ENCODE data around the gene GPR162.

GPR162 gene

DNA sequence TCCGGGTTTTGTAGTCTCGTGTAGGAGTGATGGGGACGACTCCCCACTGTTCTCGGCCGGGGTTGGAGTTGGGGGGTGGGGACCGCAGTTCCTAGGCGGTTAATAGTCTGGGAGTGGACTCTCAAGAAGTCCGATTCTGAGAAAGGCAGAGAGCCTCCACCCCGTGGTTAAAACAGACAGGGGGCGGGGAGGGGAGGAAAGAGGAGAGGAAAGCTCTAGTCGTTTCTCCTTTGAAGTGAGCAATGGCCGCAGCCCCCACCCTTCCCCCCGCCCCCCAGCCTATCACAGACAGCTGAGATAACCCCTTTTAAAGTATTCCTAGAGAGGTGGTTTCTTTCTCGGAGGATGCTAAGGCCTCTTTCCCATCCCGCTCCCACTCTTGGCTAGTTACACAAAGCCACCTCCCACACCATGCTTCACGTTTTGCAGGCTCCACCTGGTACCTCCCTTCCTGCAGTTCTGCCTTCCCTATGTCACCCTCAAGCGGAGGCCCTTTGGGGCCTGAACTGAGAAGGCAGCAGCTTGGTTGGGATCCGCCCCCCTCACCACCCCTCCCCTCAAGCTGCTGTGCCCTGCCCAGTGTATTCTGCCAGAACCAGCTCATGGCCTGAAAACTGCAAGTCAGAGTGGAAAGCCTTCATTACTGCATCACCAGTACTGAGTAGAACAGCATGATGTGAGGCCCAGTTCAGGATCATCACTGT is 31.2 kb downstream of the GPR162 start:
- TF ChIP-seq, protein P1, sequence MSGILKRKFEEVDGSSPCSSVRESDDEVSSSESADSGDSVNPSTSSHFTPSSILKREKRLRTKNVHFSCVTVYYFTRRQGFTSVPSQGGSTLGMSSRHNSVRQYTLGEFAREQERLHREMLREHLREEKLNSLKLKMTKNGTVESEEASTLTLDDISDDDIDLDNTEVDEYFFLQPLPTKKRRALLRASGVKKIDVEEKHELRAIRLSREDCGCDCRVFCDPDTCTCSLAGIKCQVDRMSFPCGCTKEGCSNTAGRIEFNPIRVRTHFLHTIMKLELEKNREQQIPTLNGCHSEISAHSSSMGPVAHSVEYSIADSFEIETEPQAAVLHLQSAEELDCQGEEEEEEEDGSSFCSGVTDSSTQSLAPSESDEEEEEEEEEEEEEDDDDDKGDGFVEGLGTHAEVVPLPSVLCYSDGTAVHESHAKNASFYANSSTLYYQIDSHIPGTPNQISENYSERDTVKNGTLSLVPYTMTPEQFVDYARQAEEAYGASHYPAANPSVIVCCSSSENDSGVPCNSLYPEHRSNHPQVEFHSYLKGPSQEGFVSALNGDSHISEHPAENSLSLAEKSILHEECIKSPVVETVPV (CRISPR knock-in tag; IDR thresholded peaks at IDR 0.05), result no peak
- TF ChIP-seq ZNF565 (CRISPR knock-in tag; conservative IDR thresholded peaks at IDR 0.05; ENCODE audit: low read depth), result no peak
- TF ChIP-seq GLIS3 (CRISPR knock-in tag; IDR thresholded peaks at IDR 0.05), result no peak
- no peak for TF ChIP-seq ZFP3 (CRISPR knock-in tag; IDR thresholded peaks at IDR 0.05)
- no peak for TF ChIP-seq ESRRG (CRISPR knock-in tag; IDR thresholded peaks at IDR 0.05)
- TF ChIP-seq ZNF8 (CRISPR knock-in tag; IDR thresholded peaks at IDR 0.05), result no peak
- TF ChIP-seq ARNTL (CRISPR knock-in tag; IDR thresholded peaks at IDR 0.05; ENCODE audit: borderline replicate concordance, low read depth), result no peak
- TF ChIP-seq, protein P2, sequence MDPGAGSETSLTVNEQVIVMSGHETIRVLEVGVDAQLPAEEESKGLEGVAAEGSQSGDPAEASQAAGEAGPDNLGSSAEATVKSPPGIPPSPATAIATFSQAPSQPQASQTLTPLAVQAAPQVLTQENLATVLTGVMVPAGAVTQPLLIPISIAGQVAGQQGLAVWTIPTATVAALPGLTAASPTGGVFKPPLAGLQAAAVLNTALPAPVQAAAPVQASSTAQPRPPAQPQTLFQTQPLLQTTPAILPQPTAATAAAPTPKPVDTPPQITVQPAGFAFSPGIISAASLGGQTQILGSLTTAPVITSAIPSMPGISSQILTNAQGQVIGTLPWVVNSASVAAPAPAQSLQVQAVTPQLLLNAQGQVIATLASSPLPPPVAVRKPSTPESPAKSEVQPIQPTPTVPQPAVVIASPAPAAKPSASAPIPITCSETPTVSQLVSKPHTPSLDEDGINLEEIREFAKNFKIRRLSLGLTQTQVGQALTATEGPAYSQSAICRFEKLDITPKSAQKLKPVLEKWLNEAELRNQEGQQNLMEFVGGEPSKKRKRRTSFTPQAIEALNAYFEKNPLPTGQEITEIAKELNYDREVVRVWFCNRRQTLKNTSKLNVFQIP (CRISPR knock-in tag; IDR thresholded peaks at IDR 0.05; ENCODE audit: borderline replicate concordance, low read depth), result no peak
- TF ChIP-seq ZC3H10 (CRISPR knock-in tag; IDR thresholded peaks at IDR 0.05), result no peak
- TF ChIP-seq, protein P3, sequence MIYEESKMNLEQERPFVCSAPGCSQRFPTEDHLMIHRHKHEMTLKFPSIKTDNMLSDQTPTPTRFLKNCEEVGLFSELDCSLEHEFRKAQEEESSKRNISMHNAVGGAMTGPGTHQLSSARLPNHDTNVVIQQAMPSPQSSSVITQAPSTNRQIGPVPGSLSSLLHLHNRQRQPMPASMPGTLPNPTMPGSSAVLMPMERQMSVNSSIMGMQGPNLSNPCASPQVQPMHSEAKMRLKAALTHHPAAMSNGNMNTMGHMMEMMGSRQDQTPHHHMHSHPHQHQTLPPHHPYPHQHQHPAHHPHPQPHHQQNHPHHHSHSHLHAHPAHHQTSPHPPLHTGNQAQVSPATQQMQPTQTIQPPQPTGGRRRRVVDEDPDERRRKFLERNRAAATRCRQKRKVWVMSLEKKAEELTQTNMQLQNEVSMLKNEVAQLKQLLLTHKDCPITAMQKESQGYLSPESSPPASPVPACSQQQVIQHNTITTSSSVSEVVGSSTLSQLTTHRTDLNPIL (CRISPR knock-in tag; IDR thresholded peaks at IDR 0.05; ENCODE audit: low read depth), result no peak
- ATAC-seq, result peak; percentile 0

DNA sequence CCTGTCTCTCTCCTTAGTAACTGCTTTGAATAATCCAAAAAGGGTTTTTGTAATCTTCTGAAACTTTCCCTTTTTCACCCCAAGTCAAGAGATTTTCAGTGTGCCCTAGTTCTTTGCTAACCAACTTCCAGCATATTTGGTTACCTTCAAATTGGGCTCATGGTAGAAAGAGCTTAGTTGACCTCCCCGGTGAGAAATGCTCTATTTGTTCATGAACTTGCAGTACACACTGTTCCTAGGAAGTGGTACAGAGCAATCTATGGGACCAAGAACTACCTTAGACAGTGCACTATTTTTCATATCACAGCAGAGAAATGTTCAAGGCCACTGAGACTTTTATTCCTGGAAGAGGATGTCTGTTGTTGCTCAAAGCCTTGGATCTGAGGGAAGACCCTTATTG is 32.0 kb downstream of the GPR162 start:
- no peak for ATAC-seq
- TF ChIP-seq, protein P1 (CRISPR knock-in tag; IDR thresholded peaks at IDR 0.05), result no peak
- no peak for TF ChIP-seq ZFP3 (CRISPR knock-in tag; IDR thresholded peaks at IDR 0.05)
- TF ChIP-seq, protein P4, sequence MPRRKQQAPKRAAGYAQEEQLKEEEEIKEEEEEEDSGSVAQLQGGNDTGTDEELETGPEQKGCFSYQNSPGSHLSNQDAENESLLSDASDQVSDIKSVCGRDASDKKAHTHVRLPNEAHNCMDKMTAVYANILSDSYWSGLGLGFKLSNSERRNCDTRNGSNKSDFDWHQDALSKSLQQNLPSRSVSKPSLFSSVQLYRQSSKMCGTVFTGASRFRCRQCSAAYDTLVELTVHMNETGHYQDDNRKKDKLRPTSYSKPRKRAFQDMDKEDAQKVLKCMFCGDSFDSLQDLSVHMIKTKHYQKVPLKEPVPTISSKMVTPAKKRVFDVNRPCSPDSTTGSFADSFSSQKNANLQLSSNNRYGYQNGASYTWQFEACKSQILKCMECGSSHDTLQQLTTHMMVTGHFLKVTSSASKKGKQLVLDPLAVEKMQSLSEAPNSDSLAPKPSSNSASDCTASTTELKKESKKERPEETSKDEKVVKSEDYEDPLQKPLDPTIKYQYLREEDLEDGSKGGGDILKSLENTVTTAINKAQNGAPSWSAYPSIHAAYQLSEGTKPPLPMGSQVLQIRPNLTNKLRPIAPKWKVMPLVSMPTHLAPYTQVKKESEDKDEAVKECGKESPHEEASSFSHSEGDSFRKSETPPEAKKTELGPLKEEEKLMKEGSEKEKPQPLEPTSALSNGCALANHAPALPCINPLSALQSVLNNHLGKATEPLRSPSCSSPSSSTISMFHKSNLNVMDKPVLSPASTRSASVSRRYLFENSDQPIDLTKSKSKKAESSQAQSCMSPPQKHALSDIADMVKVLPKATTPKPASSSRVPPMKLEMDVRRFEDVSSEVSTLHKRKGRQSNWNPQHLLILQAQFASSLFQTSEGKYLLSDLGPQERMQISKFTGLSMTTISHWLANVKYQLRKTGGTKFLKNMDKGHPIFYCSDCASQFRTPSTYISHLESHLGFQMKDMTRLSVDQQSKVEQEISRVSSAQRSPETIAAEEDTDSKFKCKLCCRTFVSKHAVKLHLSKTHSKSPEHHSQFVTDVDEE (CRISPR knock-in tag; IDR thresholded peaks at IDR 0.05), result no peak
- TF ChIP-seq, protein P2 (CRISPR knock-in tag; IDR thresholded peaks at IDR 0.05; ENCODE audit: borderline replicate concordance, low read depth), result no peak
- TF ChIP-seq ZC3H10 (CRISPR knock-in tag; IDR thresholded peaks at IDR 0.05), result no peak
- TF ChIP-seq ZNF70 (CRISPR knock-in tag; IDR thresholded peaks at IDR 0.05), result no peak
- no peak for TF ChIP-seq ZFP30 (CRISPR knock-in tag; IDR thresholded peaks at IDR 0.05)
- TF ChIP-seq OSR1 (CRISPR knock-in tag; IDR thresholded peaks at IDR 0.05), result no peak
- TF ChIP-seq ZNF8 (CRISPR knock-in tag; IDR thresholded peaks at IDR 0.05), result no peak
- TF ChIP-seq, protein P5, sequence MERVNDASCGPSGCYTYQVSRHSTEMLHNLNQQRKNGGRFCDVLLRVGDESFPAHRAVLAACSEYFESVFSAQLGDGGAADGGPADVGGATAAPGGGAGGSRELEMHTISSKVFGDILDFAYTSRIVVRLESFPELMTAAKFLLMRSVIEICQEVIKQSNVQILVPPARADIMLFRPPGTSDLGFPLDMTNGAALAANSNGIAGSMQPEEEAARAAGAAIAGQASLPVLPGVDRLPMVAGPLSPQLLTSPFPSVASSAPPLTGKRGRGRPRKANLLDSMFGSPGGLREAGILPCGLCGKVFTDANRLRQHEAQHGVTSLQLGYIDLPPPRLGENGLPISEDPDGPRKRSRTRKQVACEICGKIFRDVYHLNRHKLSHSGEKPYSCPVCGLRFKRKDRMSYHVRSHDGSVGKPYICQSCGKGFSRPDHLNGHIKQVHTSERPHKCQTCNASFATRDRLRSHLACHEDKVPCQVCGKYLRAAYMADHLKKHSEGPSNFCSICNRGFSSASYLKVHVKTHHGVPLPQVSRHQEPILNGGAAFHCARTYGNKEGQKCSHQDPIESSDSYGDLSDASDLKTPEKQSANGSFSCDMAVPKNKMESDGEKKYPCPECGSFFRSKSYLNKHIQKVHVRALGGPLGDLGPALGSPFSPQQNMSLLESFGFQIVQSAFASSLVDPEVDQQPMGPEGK (CRISPR knock-in tag; IDR thresholded peaks at IDR 0.05; ENCODE audit: borderline replicate concordance), result no peak
- TF ChIP-seq TCF4 (CRISPR knock-in tag; IDR thresholded peaks at IDR 0.05; ENCODE audit: borderline replicate concordance), result no peak
- no peak for TF ChIP-seq BACH2 (CRISPR knock-in tag; IDR thresholded peaks at IDR 0.05; ENCODE audit: borderline replicate concordance)
- TF ChIP-seq CSDC2 (CRISPR knock-in tag; IDR thresholded peaks at IDR 0.05), result no peak
- TF ChIP-seq SNAI2 (CRISPR knock-in tag; IDR thresholded peaks at IDR 0.05), result no peak
- no peak for TF ChIP-seq ARNTL (CRISPR knock-in tag; IDR thresholded peaks at IDR 0.05; ENCODE audit: borderline replicate concordance, low read depth)
- TF ChIP-seq GLIS3 (CRISPR knock-in tag; IDR thresholded peaks at IDR 0.05), result no peak
- no peak for TF ChIP-seq TOX (CRISPR knock-in tag; IDR thresholded peaks at IDR 0.05; ENCODE audit: borderline replicate concordance)
- no peak for TF ChIP-seq ISL1 (CRISPR knock-in tag; IDR thresholded peaks at IDR 0.05)
- no peak for TF ChIP-seq RARB (CRISPR knock-in tag; IDR thresholded peaks at IDR 0.05)
